OCI-LY7 (cell line): ENCODE results near the gene HRCT1.

Experiments used
- CTCF ChIP-seq: fragments of 200-600 bp; sonication (generic); conservative IDR thresholded peaks from 2 replicates; pipeline ENCODE4 v1.5.1; 2014; ENCODE audit warnings: mild to moderate bottlenecking, antibody characterized with exemption, low read length, moderate library complexity, mixed read lengths
- EZH2phosphoT487 ChIP-seq: fragments of 200-600 bp; sonication (generic); IDR thresholded peaks from 2 replicates; pipeline ENCODE4 v1.6.1; 2018; ENCODE audit warnings: low read depth, borderline replicate concordance, mild to moderate bottlenecking, mixed run types, antibody characterized with exemption, low read length, moderate library complexity, mixed read lengths

- TF ChIP-seq CTCF (no peak), EZH2phosphoT487 (no peak)
Measured at GRCh38 chr9:35896570-35896969, 9.4 kb upstream of the HRCT1 start.
